Measurements from ENCODE around the gene SAP30BP. TPM values are rescaled to one million over a fixed set of nuclear protein-coding genes. Genes with fewer than 3 reads are reported as not detected.
A peak's percentile ranks its signal among the peaks of the same experiment; 100 is the strongest.

Gene SAP30BP
- total RNA-seq, 3 donors from 2014 or later (not counting 1 experiment from before 2014, with no cell fraction given): 234 to 246 (median 240) TPM

- Histone ChIP-seq H3K27ac (ENCODE audit: low read length) (no peak overlapping the region), H3K4me3 (ENCODE audit: low read length) (no peak overlapping the region), H3K27me3 (ENCODE audit: control insufficient read depth, insufficient read depth, low read length) (no peaks in the 10 kb centered on the region), H3K9me3 (ENCODE audit: control insufficient read depth, insufficient read depth, low read length) (no peaks in the 10 kb centered on the region), H3K36me3 (ENCODE audit: control insufficient read depth, insufficient read depth, low read length) (no peaks in the 10 kb centered on the region), H3K4me1 (ENCODE audit: control insufficient read depth, insufficient read depth, low read length) (peaks cover 38% of the 10 kb centered on the region)
- intact Hi-C loops (cut with micrococcal nuclease): no loop called here
- Mint-ChIP-seq H3K9me3 (no peaks in the 10 kb centered on the region), H3K4me1 (peaks cover 16 to 20% of the 10 kb centered on the region in 2 donors), H3K36me3 (no peaks in the 10 kb centered on the region), H3K27ac (no peak overlapping the region), H3K27me3 (ENCODE audit: low read depth in 2 of 2) (peaks cover 3 to 7% of the 10 kb centered on the region in 2 donors), H3K4me3 (peak overlapping the region; percentile 35)
- no peak for DNase-seq
- 95% methylated on average over 10 of the region's 10 CpGs for WGBS (ENCODE audit: insufficient coverage)
- no peak for ATAC-seq
- no peak for TF ChIP-seq CTCF (IDR thresholded peaks at IDR 0.05)
Observed at GRCh38 chr17:75752405-75752709, 85.2 kb downstream of the SAP30BP start.

GRCh38 chr17:75752802-75753513 is 85.8 kb downstream of the SAP30BP start:
- H3K9me3 ChIP-seq (ENCODE audit: control insufficient read depth, insufficient read depth, low read length): no peaks in the 10 kb centered on the region
- H3K4me3 ChIP-seq (ENCODE audit: low read length): peak overlapping the region; percentile 39
- WGBS (ENCODE audit: insufficient coverage): 65% methylated on average over 19 of the region's 19 CpGs
- Mint-ChIP-seq H3K36me3 (no peaks in the 10 kb centered on the region), H3K27me3 (ENCODE audit: low read depth in 2 of 2) (peaks cover 0 to under 1% of the 10 kb centered on the region in 2 donors), H3K4me1 (peaks cover 11 to 15% of the 10 kb centered on the region in 2 donors), H3K9me3 (no peaks in the 10 kb centered on the region), H3K4me3 (peak overlapping the region; percentile 69), H3K27ac (no peak overlapping the region)
- H3K36me3 ChIP-seq (ENCODE audit: control insufficient read depth, insufficient read depth, low read length): no peaks in the 10 kb centered on the region
- H3K4me1 ChIP-seq (ENCODE audit: control insufficient read depth, insufficient read depth, low read length): peaks cover 34% of the 10 kb centered on the region
- H3K27me3 ChIP-seq (ENCODE audit: control insufficient read depth, insufficient read depth, low read length): no peaks in the 10 kb centered on the region
- intact Hi-C loops (cut with micrococcal nuclease): no loop called here
- no peak overlapping the region for H3K27ac ChIP-seq (ENCODE audit: low read length)
- DNase-seq (peak in 1 of 2 donors; percentile 42), ATAC-seq (no peak)
- TF ChIP-seq CTCF (IDR thresholded peaks at IDR 0.05): no peak

GRCh38 chr17:75753514-75754377 is 86.6 kb downstream of the SAP30BP start:
- no peak overlapping the region for H3K27ac Mint-ChIP-seq

More at GRCh38 chr17:75753514-75754377, 86.6 kb downstream of the SAP30BP start:
- intact Hi-C loops (cut with micrococcal nuclease): no loop called here
- Mint-ChIP-seq H3K36me3 (no peaks in the 10 kb centered on the region), H3K4me3 (no peak overlapping the region), H3K9me3 (no peaks in the 10 kb centered on the region), H3K4me1 (peaks cover 11 to 14% of the 10 kb centered on the region in 2 donors), H3K27me3 (ENCODE audit: low read depth in 2 of 2) (no peaks in the 10 kb centered on the region)
- DNase-seq (peak; percentile 74 to 88), ATAC-seq (peak; percentile 85 to 91 (median 90))
- Histone ChIP-seq H3K4me1 (ENCODE audit: control insufficient read depth, insufficient read depth, low read length) (peaks cover 33% of the 10 kb centered on the region), H3K9me3 (ENCODE audit: control insufficient read depth, insufficient read depth, low read length) (no peaks in the 10 kb centered on the region), H3K27ac (ENCODE audit: low read length) (no peak overlapping the region), H3K36me3 (ENCODE audit: control insufficient read depth, insufficient read depth, low read length) (no peaks in the 10 kb centered on the region), H3K4me3 (ENCODE audit: low read length) (peak overlapping the region; percentile 39), H3K27me3 (ENCODE audit: control insufficient read depth, insufficient read depth, low read length) (no peaks in the 10 kb centered on the region)
- peak; percentile 72 for TF ChIP-seq CTCF (IDR thresholded peaks at IDR 0.05)
- WGBS (ENCODE audit: insufficient coverage): 7% methylated on average over 76 of the region's 76 CpGs
